Middle frontal gyrus (tissue), 1 donor: ENCODE data around the gene ZSWIM1.

ENCODE experiments used
- DNase-seq: peaks from one replicate; pipeline ENCODE4 v3.0.0-alpha.2; 2015; ENCODE audit warnings: low spot score; ENCODE audit errors: extremely low spot score

Gene ZSWIM1

GRCh38 chr20:45908084-45908483, 27.1 kb downstream of the ZSWIM1 start:
- no peak for DNase-seq

DNA sequence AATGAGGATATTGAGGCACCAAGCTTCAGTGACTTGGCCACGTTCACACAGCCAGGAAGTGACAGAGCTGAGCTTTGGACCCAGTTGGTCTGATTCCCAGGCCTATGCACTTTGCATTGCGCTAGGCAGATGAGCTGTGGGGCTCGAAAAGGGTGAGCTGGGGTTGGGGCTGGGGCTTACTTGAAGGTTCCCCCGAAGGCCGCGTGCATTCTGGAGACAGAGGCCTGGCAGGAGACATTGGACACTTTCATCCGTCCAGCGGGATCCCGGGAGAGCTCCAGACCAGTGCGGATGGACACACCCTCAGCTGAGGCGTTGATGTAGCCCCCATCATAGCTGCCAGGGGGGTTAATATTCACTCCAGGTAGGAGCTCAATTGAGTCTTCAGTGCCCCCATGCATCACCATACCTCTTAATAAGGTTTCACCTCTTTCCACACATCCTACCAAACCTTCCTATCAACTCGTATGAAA, 28.3 kb downstream of the ZSWIM1 start:
- DNase-seq, result no peak

DNA sequence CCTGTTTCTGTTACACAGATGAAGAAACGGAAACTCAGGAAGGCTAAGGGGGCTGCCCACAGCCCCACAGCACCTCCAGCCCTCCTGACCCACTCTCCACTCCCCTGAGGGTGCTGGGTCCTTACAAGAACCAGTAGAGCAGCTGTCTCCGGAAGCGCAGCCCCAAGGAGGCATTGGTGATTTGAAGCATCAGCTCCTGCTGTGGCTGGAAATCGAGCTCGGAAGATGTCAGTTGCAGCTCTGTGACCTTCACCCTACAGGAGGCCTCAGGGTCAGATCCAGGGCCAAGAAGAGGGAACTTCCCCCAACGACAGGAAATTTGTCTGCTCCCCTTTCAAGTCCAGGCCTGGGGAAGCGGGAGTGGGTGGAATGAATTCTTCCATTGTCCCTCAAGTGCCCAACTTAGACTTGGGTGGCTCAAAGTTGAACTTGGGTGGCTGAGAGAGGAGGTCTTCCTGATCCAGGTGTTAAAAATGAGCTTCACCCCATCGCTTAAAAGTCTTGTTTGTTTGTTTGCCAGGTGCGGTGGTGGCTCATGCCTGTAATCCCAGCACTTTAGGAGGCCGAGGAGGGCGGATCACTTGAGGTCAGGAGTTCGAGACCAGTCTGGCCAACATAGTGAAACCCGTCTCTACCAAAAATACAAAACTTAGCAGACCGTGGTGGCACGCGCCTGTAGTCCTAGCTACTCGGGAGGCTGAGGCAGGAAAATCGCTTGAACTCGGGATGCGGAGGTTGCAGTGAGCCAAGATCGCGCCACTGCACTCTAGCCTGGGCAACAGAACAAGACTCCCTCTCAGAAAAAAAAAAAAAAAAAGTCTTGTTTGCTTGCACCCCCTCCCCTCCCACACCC, 29.0 kb downstream of the ZSWIM1 start:
- DNase-seq, result no peak

- peak; percentile 56 for DNase-seq
Measured at GRCh38 chr20:45910670-45911485, 29.9 kb downstream of the ZSWIM1 start.

GRCh38 chr20:45911486-45912343, 30.7 kb downstream of the ZSWIM1 start, which contains the start of gene PLTP:
Gene PLTP, minus strand, starts transcription at chr20:45912155. Its CDS starts 703 bp downstream, at chr20:45911452.
- no peak for DNase-seq

GRCh38 chr20:45912344-45912682, 31.3 kb downstream of the ZSWIM1 start:
- no peak for DNase-seq

- DNase-seq, result no peak
Measured at GRCh38 chr20:45913116-45913515, 32.1 kb downstream of the ZSWIM1 start.

- peak; percentile 8 for DNase-seq
Measured at GRCh38 chr20:45917790-45918141, 36.7 kb downstream of the ZSWIM1 start.

DNA sequence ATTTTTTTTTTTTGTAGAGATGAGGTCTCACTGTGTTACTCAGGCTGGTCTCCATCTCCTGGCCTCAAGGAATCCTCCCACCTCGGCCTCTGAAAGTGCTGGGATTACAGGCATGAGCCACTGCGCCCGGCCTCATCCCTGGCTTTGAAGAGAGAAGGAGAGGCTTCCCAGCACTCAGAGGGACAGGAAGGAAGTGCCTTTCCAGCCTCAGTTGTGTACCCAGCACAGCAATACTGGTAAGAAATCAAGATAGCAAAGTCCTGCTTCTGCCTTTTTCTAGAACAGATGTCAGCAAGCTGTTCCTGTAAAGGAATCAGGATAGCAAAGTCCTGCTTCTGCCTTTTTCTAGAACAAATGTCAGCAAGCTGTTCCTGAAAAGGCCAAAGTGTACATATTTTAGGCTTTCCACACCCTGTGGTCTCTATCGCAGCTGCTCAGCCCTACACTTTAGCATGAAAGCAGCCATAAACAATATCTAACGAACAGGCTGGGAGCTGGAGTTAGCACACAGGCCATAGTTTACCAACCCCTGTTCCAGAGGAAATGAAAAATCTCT, 37.2 kb downstream of the ZSWIM1 start:
- no peak for DNase-seq

GRCh38 chr20:45918779-45919537, 37.9 kb downstream of the ZSWIM1 start:
- DNase-seq, result no peak

GRCh38 chr20:45919542-45920399, 38.7 kb downstream of the ZSWIM1 start:
- DNase-seq, result no peak

- no peak for DNase-seq
Measured at GRCh38 chr20:45920462-45921336, 39.7 kb downstream of the ZSWIM1 start.

- DNase-seq, result no peak
Measured at GRCh38 chr20:45921337-45922189, 40.5 kb downstream of the ZSWIM1 start.

DNA sequence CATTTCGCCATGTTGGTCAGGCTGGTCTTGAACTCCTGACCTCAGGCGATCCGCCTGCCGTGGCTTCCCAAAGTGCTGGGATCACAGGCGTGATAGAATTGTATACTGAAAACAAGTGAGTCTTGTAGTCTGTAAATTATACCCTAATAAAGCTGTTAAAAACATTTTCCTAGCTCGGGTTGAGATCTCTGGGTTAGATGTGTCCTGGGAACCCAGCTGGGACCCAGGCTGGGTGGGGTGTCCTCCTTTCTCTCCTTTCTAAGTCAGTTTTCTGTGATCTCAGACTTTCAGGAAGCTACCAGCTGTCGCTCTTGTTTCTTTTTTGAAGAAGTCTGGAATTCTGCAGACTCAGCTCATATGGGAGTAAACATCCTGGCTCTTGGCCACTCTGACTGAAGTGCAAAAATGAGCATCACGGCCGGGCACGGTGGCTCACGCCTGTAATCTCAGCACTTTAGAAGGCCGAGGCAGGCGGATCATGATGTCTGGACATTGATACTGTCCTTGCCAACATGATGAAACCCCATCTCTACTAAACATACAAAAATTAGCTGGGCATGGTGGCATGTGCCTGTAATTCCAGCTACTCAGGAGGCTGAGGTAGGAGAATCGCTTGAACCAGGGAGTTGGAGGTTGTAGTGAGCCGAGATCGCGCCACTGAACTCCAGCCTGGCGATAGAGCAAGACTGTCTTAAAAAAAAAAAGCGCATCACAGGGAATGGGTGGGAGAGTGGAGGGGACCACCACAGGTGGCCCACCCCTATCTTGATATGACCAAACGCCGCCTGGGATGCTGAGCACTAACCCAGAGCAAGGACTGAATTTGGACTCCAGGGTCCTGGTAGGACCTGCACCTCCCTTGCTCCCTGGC, 43.6 kb downstream of the ZSWIM1 start:
- peak; percentile 31 for DNase-seq

DNA sequence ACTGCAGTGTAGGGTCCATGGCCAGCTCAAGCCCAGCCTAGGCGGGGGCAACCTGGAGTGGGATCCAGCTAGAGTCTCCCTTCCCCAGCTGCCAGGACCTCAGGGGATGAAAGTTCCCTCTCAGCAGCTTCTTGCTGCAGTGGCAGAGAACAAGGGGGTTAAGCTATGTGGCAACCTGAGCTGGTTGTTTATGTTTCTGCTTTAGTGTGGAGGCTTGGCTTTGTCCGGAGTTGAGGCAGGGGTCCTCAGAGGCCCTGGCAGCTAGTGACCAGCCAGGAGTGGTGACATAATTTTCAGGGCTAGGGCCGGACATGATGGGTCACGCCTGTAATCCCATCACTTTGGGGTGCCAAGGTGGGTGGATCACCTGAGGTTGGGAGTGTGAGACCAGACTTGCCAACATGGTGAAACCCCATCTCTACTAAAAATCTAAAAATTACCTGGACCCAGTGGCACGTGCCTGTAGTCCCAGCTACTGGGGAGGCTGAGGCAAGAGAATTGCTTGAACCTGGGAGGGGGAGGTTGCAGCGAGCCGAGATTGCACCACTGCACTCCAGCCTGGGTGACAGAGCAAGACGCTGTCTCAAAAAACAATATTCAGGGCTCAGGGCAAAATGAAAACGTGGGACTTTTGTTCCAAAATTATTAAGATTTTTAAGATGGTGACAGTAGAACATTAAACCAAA, 44.9 kb downstream of the ZSWIM1 start:
- DNase-seq, result no peak

DNA sequence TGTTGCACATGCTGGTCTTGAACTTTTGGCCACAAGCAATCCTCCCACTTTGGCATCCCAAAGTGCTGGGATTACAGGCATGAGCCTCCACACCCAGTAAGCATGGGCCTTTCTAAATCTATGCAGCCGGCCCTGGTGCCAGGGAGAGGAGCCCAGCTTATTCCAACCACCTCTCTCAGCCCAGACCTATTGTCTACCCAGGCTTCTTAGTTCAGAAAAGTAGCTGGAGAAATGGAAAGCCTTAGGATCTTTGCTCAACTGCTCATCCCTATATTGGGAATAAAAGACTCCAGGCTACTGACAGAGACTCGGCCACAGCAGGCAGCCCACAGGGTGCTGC, 45.7 kb downstream of the ZSWIM1 start:
- no peak for DNase-seq
